Esophagus muscularis mucosa (tissue), 4 donors: Measurements from ENCODE around the gene ENG. TPM values are rescaled to one million over a fixed set of nuclear protein-coding genes. Genes with fewer than 3 reads are reported as not detected.
A peak's percentile ranks its signal among the peaks of the same experiment; 100 is the strongest.

Experiments used
- DNase-seq: peaks from one replicate; pipeline ENCODE4 v3.0.0-alpha.2; 2017; ENCODE audit errors: extremely low spot score
- H3K27ac ChIP-seq, 4 donors: fragments of 200-600 bp; sonication (generic); replicated peaks in 1 of 4; 1 replicate in 3 of 4; 2 replicates in 1 of 4; pipeline ENCODE4 v1.5.1; 2016 to 2019; ENCODE audit warnings: mild to moderate bottlenecking in 1 of 4
- H3K27me3 ChIP-seq, 4 donors: fragments of 200-600 bp; sonication (generic); one replicate each; pipeline versions ENCODE4 v1.5.1 to v1.6.0; 2016 to 2019
- H3K36me3 ChIP-seq, 4 donors: fragments of 200-600 bp; sonication (generic); one replicate each; pipeline ENCODE4 v1.5.1; 2016 to 2019
- H3K4me1 ChIP-seq, 4 donors: fragments of 200-600 bp; sonication (generic); one replicate each; pipeline ENCODE4 v1.5.1; 2016 to 2019
- H3K4me3 ChIP-seq, 4 donors: fragments of 200-600 bp; sonication (generic); 1 replicate in 2 of 4; 2 replicates in 2 of 4; pipeline ENCODE4 v1.5.1; 2016 to 2019; ENCODE audit warnings: mild to moderate bottlenecking in 4 of 4, moderate library complexity in 1 of 4
- H3K9me3 ChIP-seq, 4 donors: fragments of 200-600 bp; sonication (generic); 1 replicate in 3 of 4; 2 replicates in 1 of 4; pipeline ENCODE4 v1.5.1; 2016 to 2019
- EP300 ChIP-seq: sonication (generic); formaldehyde crosslinking; IDR thresholded peaks from one replicate; pipeline ENCODE4 v1.6.1; 2017; ENCODE audit warnings: antibody characterized with exemption
- POLR2A ChIP-seq: fragments of 450-650 bp; IDR thresholded peaks from one replicate; pipeline ENCODE4 v1.6.1; 2017; ENCODE audit warnings: antibody characterized with exemption, moderate library complexity, mild to moderate bottlenecking, low read depth
- POLR2AphosphoS5 ChIP-seq, 2 donors: sonication (generic); formaldehyde crosslinking; IDR thresholded peaks; one replicate each; pipeline ENCODE4 v1.6.1; 2017; ENCODE audit warnings: antibody characterized with exemption in 2 of 2
- WGBS: methylation state at CpG from one replicate; pipeline ENCODE4 v1.1.5; 2018; 5-methylcytosine and 5-hydroxymethylcytosine counted together
- intact Hi-C: fragments of 100-400 bp; cut with DNase I; formaldehyde crosslinking; loops from one replicate; pipeline ENCODE4 v1.15.1; 2023
- total RNA-seq, 4 donors: library from RNA; depleted of rRNA; stranded (reverse); fragments of >200 nt; gene quantifications; one replicate each; pipeline versions ENCODE4 v1.1.0 to v1.2.1, GENCODE V29; 2016
- TF ChIP-seq, protein P1 (sequence below), 3 experiments: fragments of 200-600 bp in 2 of 3; fragments of 450-650 bp in 1 of 3; sonication (generic) in 2 of 3; IDR thresholded peaks; one replicate each; pipeline ENCODE4 v1.5.1; 2017 to 2019; ENCODE audit warnings: antibody characterized with exemption in 3 of 3, mild to moderate bottlenecking in 2 of 3, moderate library complexity in 1 of 3

The ENG gene
- total RNA-seq, 4 donors from 2014 or later = 36.5 to 91.2 (median 78.3) TPM

DNA sequence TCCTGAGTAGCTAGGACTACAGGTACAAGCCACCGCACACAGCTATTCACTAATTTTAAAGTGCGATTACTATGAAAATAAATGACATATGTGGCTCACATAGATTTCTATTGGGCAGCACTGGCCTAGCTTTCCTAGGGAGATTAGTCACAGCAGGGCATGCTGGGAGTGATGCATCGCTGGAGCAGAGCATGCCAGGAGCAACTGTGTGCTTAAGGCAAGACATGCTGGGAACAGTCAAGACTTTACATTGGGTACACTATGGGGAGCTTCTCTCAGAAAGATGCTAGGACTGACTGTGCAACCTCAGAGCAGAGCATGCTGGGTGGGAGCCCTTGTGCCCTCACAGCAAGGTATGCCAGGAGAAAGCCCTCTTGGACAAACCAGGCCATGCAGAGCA is 35.6 kb upstream of the ENG start:
- peaks cover 59 to 100% (median 93%) of the 10 kb centered on the region in 4 donors for H3K36me3 ChIP-seq
- H3K27me3 ChIP-seq = no peaks in the 10 kb centered on the region
- no peak overlapping the region for H3K4me3 ChIP-seq
- no peak overlapping the region for H3K27ac ChIP-seq
- no peak for DNase-seq
- intact Hi-C loops = no loop called here
- peaks cover 0 to 12% (median 5%) of the 10 kb centered on the region in 4 donors for H3K9me3 ChIP-seq
- H3K4me1 ChIP-seq = peaks cover 2 to 11% (median 6%) of the 10 kb centered on the region in 4 donors
- WGBS = 85% methylated on average over 3 of the region's 3 CpGs
- TF ChIP-seq POLR2A = no peak
- TF ChIP-seq EP300 = no peak
- TF ChIP-seq, protein P1, sequence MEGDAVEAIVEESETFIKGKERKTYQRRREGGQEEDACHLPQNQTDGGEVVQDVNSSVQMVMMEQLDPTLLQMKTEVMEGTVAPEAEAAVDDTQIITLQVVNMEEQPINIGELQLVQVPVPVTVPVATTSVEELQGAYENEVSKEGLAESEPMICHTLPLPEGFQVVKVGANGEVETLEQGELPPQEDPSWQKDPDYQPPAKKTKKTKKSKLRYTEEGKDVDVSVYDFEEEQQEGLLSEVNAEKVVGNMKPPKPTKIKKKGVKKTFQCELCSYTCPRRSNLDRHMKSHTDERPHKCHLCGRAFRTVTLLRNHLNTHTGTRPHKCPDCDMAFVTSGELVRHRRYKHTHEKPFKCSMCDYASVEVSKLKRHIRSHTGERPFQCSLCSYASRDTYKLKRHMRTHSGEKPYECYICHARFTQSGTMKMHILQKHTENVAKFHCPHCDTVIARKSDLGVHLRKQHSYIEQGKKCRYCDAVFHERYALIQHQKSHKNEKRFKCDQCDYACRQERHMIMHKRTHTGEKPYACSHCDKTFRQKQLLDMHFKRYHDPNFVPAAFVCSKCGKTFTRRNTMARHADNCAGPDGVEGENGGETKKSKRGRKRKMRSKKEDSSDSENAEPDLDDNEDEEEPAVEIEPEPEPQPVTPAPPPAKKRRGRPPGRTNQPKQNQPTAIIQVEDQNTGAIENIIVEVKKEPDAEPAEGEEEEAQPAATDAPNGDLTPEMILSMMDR (IDR thresholded peaks at IDR 0.05) = no peak
- TF ChIP-seq POLR2AphosphoS5 (IDR thresholded peaks at IDR 0.05) = no peak

DNA sequence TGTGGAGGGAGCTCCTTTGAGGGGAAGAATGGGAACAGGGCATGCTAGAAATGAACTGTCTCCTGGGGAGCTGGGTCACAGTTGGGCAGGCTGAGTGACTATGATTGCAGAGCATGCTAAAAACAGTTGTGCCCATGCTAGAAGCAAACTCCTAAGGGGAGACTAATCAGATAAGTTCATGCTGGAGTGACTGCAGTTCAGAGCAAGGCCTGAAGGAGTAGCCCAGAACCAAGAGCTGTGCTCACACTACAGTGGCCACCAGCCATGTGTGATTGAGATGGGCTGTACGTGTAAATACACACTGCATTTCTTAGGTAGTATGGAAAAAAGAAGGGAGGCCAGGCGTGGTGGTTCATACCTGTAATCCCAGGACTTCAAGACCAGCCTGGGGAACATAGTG is 33.3 kb upstream of the ENG start:
- peaks cover 10 to 24% (median 14%) of the 10 kb centered on the region in 4 donors for H3K4me1 ChIP-seq
- H3K36me3 ChIP-seq = peaks cover 36 to 90% (median 77%) of the 10 kb centered on the region in 4 donors
- no peak for DNase-seq
- 87% methylated on average over 2 of the region's 2 CpGs for WGBS
- no peak overlapping the region for H3K4me3 ChIP-seq
- peaks cover 0 to 2% (median under 1%) of the 10 kb centered on the region in 4 donors for H3K9me3 ChIP-seq
- no peaks in the 10 kb centered on the region for H3K27me3 ChIP-seq
- TF ChIP-seq, protein P1 (IDR thresholded peaks at IDR 0.05) = no peak
- no peak for TF ChIP-seq POLR2AphosphoS5 (IDR thresholded peaks at IDR 0.05)
- TF ChIP-seq POLR2A = no peak
- no peak for TF ChIP-seq EP300
- intact Hi-C loops = no loop called here
- H3K27ac ChIP-seq = no peak overlapping the region

DNA sequence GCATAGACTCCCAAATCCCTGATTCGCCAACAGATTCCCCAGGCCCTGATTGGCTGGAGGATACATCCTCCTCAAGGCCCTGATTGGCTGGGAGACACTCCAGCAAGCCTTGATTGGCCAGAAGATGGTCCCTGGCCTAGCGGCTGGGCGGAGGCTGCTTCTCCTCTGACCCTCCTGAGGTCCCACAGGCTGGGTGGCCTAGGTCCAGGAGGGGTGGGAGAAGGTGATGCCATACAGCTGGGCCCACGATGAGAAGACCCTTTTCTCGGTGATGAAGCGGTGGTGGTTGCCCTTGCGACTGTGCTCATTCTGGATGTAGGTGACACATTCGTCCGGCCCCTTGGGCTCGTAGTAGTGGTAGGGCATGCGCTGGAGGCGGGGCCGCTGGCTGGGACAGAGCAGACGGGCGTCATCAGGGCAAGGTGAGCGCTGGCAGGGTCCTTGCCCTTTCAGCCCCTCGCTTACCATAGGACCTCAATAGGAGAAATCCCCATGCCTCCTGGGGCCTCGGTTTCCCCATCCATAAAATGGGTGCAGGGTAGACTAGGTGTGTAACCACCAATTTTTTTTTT is 32.0 kb upstream of the ENG start:
- no peak for DNase-seq
- 97% methylated on average over 18 of the region's 18 CpGs for WGBS

GRCh38 chr9:127885508-127886281 is 31.2 kb upstream of the ENG start:
- Histone ChIP-seq H3K9me3 (no peaks in the 10 kb centered on the region), H3K4me1 (peaks cover 10 to 28% (median 15%) of the 10 kb centered on the region in 4 donors), H3K4me3 (no peak overlapping the region), H3K27ac (peak overlapping the region in 2 of 4 donors; percentile 28 to 33), H3K27me3 (no peaks in the 10 kb centered on the region), H3K36me3 (peaks cover 30 to 72% (median 61%) of the 10 kb centered on the region in 4 donors)
- TF ChIP-seq, protein P1 (IDR thresholded peaks at IDR 0.05) = no peak
- TF ChIP-seq EP300 (no peak), POLR2AphosphoS5 (IDR thresholded peaks at IDR 0.05) (no peak), POLR2A (no peak)
- no peak for DNase-seq
- 81% methylated on average over 11 of the region's 13 CpGs for WGBS
- intact Hi-C loops = no loop called here

More for the DNA sequence above, 32.0 kb upstream of the ENG start:
- Histone ChIP-seq H3K4me1 (peaks cover 10 to 28% (median 15%) of the 10 kb centered on the region in 4 donors), H3K27me3 (no peaks in the 10 kb centered on the region), H3K4me3 (no peak overlapping the region), H3K27ac (no peak overlapping the region), H3K9me3 (no peaks in the 10 kb centered on the region), H3K36me3 (peaks cover 34 to 80% (median 68%) of the 10 kb centered on the region in 4 donors)
- TF ChIP-seq POLR2A = no peak
- no peak for TF ChIP-seq POLR2AphosphoS5 (IDR thresholded peaks at IDR 0.05)
- TF ChIP-seq, protein P1 (IDR thresholded peaks at IDR 0.05) = no peak
- TF ChIP-seq EP300 = no peak
- intact Hi-C loops = no loop called here
